ENCODE data around the gene SEMA5A.

The SEMA5A gene

DNA sequence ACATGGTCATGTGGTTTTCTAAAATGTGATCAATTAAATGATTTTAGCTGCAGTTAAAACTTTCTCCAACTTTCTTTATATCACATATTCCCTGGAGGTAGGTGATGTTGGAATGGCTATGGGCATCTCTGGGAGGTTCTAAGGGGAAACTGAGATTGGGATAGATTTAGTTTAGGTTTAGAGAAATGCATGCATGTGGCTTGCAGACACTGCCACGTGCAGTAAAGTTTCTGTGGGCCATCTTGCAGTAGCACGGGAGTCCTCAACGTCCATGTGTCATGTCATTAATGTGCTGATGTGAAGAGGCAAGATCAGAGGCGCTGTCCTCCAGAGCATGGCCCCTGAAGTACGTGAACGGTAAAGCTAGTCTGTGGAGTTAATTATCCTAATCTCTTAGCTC lies 532.7 kb downstream of the SEMA5A start:
- no peak for DNase-seq (ENCODE audit: low read depth, low spot score)

DNA sequence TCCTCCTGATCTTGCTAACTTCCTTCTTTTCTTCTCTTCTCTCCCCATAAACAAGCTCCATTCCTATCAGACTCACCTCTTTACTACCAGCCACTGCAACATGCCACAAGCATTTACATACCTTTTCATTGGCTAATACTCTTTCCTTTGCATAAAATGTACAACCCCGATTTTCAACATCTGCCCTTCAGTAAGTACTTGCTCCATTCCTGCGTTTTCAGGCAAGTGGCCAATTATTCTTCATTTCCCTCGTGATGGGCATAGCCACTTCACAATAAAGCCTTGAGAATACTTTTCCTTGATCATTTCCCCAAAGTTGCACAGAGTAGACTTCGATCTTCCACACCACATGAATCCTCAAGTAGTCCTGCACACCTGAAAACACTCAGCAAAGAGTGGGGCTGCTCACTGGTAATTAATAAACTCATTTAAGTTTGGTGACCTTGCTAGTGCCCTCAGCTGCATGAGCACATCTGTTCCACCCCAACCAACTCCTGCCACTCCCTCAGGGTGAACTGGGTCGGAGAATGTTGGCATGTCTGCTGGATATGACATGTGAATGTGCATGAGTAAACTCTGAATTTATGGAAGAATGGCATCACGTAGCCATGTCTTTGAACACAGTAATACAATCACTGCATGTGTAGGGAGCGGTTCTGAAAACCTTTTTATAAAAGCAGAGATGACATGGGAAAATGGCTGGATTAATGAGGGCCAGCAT lies 535.8 kb downstream of the SEMA5A start:
- DNase-seq (ENCODE audit: low read depth, low spot score), result no peak

DNA sequence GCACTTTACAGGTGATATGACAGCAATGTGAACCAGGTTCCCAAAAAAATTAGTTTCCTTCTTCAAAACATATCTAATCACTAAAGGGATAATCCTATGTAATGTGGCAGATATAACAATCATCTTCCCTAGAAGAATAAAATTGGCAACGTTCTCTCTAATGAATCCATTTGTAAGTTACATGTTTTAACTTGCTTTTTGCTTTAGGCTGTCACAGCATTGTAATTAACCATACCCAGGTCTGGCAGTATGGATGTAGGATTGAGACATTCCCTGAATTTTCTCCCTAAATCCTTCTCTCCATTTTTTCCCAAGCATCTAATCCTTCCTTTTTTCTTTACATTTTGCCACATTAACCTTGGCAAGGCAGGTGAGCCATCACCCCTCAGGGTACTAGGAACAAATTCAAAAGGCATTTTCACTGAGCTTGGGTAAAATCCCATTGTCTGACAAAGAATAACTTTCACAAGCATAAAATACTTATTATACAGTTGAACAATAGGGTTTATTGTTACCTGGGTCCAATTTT lies 548.3 kb downstream of the SEMA5A start:
- no peak for DNase-seq (ENCODE audit: low read depth, low spot score)

DNA sequence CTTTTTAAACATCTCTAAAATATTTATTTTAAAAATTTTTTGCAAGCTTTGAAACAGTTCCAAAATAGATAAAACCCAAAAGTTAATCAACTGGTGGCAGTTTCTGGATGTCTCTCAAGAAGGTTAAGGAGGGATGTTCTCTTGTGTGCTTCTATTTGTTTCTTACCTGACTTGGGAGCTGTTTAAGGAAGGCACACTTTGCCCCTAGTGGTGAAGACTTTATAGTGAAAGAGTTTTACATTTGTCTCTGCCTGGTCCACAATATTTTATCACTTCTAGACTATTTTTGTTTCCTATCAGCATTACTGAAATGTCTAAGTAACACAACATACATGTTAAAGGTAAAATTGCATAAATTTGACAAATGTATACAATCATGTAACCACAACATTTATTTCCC lies 552.8 kb downstream of the SEMA5A start:
- DNase-seq (ENCODE audit: low read depth, low spot score), result no peak
